IMR-90 (cell line): ENCODE results near the gene TEX14. TPM values are rescaled to one million over a fixed set of nuclear protein-coding genes. Genes with fewer than 3 reads are reported as not detected.

ENCODE experiments used
- ATAC-seq: fragments of 200-7000 bp; cut with Tn5 transposase; 2 replicates; pipeline ENCODE4 v1.9.1; 2020; ENCODE audit warnings: low read depth, mild to moderate bottlenecking, moderate library complexity
- BruUV-seq: library from RNA; stranded (reverse); fragments of 400-500 nt; replicated peaks from 2 replicates; lab custom pipeline; 2021; lab: Mats Ljungman, UMichigan
- CTCF ChIA-PET: fragments of 300-600 bp; formaldehyde crosslinking; extraction: SDS; loops from one replicate; lab custom pipeline; 2021; ENCODE audit warnings: antibody characterized with exemption; lab: Yijun Ruan, JAX
- POLR2A ChIA-PET: fragments of 300-600 bp; sonication (Branson Sonifier 250); formaldehyde crosslinking; loops from one replicate; lab custom pipeline; 2022; ENCODE audit warnings: antibody characterized with exemption; ENCODE audit not compliant: unreplicated experiment; lab: Charles Lee
- DNase-seq: peaks from one replicate; pipeline ENCODE4 v3.0.0; 2013
- H2AFZ ChIP-seq: replicated peaks from 2 replicates; pipeline ENCODE3; 2013; ENCODE audit warnings: low read length, mild to moderate bottlenecking; ENCODE audit not compliant: poor library complexity
- H2AK5ac ChIP-seq: 2 replicates; pipeline ENCODE4 v1.6.1; 2013; ENCODE audit warnings: low read depth, low read length, inconsistent platforms
- H2AK9ac ChIP-seq: replicated peaks from 2 replicates; pipeline ENCODE3; 2013; ENCODE audit warnings: mild to moderate bottlenecking, low read depth, low read length, moderate library complexity; ENCODE audit not compliant: poor library complexity
- H2BK120ac ChIP-seq: 2 replicates; pipeline ENCODE4 v1.6.1; 2013; ENCODE audit warnings: low read depth, low read length, inconsistent platforms
- H2BK15ac ChIP-seq: 3 replicates; pipeline ENCODE4 v1.6.1; 2013; ENCODE audit warnings: low read depth, low read length, inconsistent platforms
- H2BK20ac ChIP-seq: 2 replicates; pipeline ENCODE4 v1.6.1; 2013; ENCODE audit warnings: low read depth, mild to moderate bottlenecking, inconsistent platforms, low read length, moderate library complexity
- H2BK5ac ChIP-seq: 2 replicates; pipeline ENCODE4 v1.6.1; 2013; ENCODE audit warnings: mild to moderate bottlenecking, low read depth, low read length, inconsistent platforms; ENCODE audit not compliant: poor library complexity, severe bottlenecking
- H3K14ac ChIP-seq: replicated peaks from 2 replicates; pipeline ENCODE4 v1.6.1; 2013; ENCODE audit warnings: low read depth, low read length, inconsistent platforms
- H3K18ac ChIP-seq: 2 replicates; pipeline ENCODE4 v1.6.1; 2013; ENCODE audit warnings: low read depth, low read length, control low read depth
- H3K23ac ChIP-seq: 2 replicates; pipeline ENCODE4 v1.6.1; 2013; ENCODE audit warnings: low read depth, low read length, inconsistent platforms
- H3K27ac ChIP-seq: 2 replicates; pipeline ENCODE4 v1.5.1; 2013; ENCODE audit warnings: mild to moderate bottlenecking, control low read depth, low read length; ENCODE audit not compliant: insufficient read depth
- H3K27me3 ChIP-seq: 2 replicates; pipeline ENCODE4 v1.6.1; 2013; ENCODE audit warnings: low read length; ENCODE audit not compliant: control insufficient read depth, insufficient read depth
- H3K36me3 ChIP-seq: 2 replicates; pipeline ENCODE4 v1.6.1; 2013; ENCODE audit warnings: low read length, mixed read lengths; ENCODE audit not compliant: control insufficient read depth, insufficient read depth
- H3K4ac ChIP-seq: 2 replicates; pipeline ENCODE4 v1.6.1; 2013; ENCODE audit warnings: low read depth, low read length, inconsistent platforms
- H3K4me1 ChIP-seq: 2 replicates; pipeline ENCODE4 v1.6.1; 2013; ENCODE audit warnings: low read length, mixed read lengths; ENCODE audit not compliant: control insufficient read depth, insufficient read depth
- H3K4me2 ChIP-seq: 2 replicates; pipeline ENCODE4 v1.6.1; 2013; ENCODE audit warnings: low read depth, mild to moderate bottlenecking, control low read depth, low read length, moderate library complexity
- H3K4me3 ChIP-seq: 2 replicates; pipeline ENCODE4 v1.5.1; 2013; ENCODE audit warnings: low read depth, mild to moderate bottlenecking, control low read depth, low read length, moderate library complexity; ENCODE audit not compliant: insufficient read depth
- H3K56ac ChIP-seq: 2 replicates; pipeline ENCODE4 v1.6.1; 2013; ENCODE audit warnings: low read length, inconsistent platforms; ENCODE audit not compliant: insufficient read depth; ENCODE audit errors: extremely low read depth
- H3K79me1 ChIP-seq, 2 experiments: 2 replicates each; pipeline ENCODE4 v1.6.1; 2013; ENCODE audit warnings: low read length in 2 of 2, inconsistent platforms in 1 of 2, low read depth in 1 of 2
- H3K9ac ChIP-seq: 2 replicates; pipeline ENCODE4 v1.6.1; 2013; ENCODE audit warnings: low read depth, low read length, control low read depth
- H3K9me1 ChIP-seq: 2 replicates; pipeline ENCODE4 v1.6.1; 2013; ENCODE audit warnings: low read length, inconsistent platforms; ENCODE audit not compliant: insufficient read depth
- H3K9me3 ChIP-seq: 2 replicates; pipeline ENCODE4 v1.6.1; 2013; ENCODE audit warnings: low read length; ENCODE audit not compliant: control insufficient read depth, insufficient read depth
- H4K20me1 ChIP-seq: 2 replicates; pipeline ENCODE4 v1.6.1; 2013; ENCODE audit warnings: low read length, inconsistent platforms; ENCODE audit not compliant: insufficient read depth
- H4K5ac ChIP-seq: 2 replicates; pipeline ENCODE4 v1.6.1; 2013; ENCODE audit warnings: mild to moderate bottlenecking, low read depth, low read length, control low read depth
- H4K8ac ChIP-seq, 2 experiments: 2 replicates each; pipeline ENCODE4 v1.6.1; 2013; ENCODE audit warnings: low read depth in 2 of 2, low read length in 2 of 2, control low read depth in 1 of 2, inconsistent platforms in 1 of 2
- H4K91ac ChIP-seq: 2 replicates; pipeline ENCODE4 v1.6.1; 2013; ENCODE audit warnings: low read depth, low read length, inconsistent platforms; ENCODE audit not compliant: insufficient read depth
- CHD1 ChIP-seq: IDR thresholded peaks from 2 replicates; pipeline ENCODE4 v1.6.1; 2012; ENCODE audit warnings: low read depth, low read length, improper control_type of control experiment
- MXI1 ChIP-seq: IDR thresholded peaks from 2 replicates; pipeline ENCODE4 v1.6.1; 2012; ENCODE audit warnings: low read depth, mild to moderate bottlenecking, low read length, moderate library complexity, borderline replicate concordance
- NFE2L2 ChIP-seq: fragments of 150-350 bp; IDR thresholded peaks from 2 replicates; pipeline ENCODE4 v1.6.1; 2016; ENCODE audit warnings: low read depth, mild to moderate bottlenecking, low read length
- SMC3 ChIP-seq: fragments of 150-350 bp; IDR thresholded peaks from 2 replicates; pipeline ENCODE4 v1.6.1; 2016; ENCODE audit warnings: low read depth, mild to moderate bottlenecking, antibody characterized with exemption, low read length, moderate library complexity
- WGBS, 2 experiments: methylation state at CpG; one replicate each; pipeline versions ENCODE4 v1.1.5 to v1.1.7; 2013; ENCODE audit warnings: missing lambda C conversion rate in 2 of 2; ENCODE audit not compliant: insufficient read length in 1 of 2; ENCODE audit errors: extremely low coverage in 2 of 2; 5-methylcytosine and 5-hydroxymethylcytosine counted together
- dilution Hi-C: fragments of 300-500 bp; cut with HindIII; formaldehyde crosslinking; loops from one replicate; pipeline ENCODE4 v1.14.3; 2018; ENCODE audit warnings: low sequenced_read_pairs; ENCODE audit not compliant: unreplicated experiment
- in situ Hi-C: fragments of 300-500 bp; cut with MboI; formaldehyde crosslinking; loops from 3 replicates; pipeline ENCODE4 v1.14.3; 2019; ENCODE audit warnings: low sequenced_read_pairs, inconsistent platforms, mixed read lengths
- intact Hi-C: fragments of 100-400 bp; cut with micrococcal nuclease; formaldehyde crosslinking; loops from 2 replicates; pipeline ENCODE4 v1.10.0; 2022
- polyA plus RNA-seq, 3 experiments: library from polyadenylated mRNA; depleted of rRNA; stranded (reverse); fragments of >200 nt; gene quantifications; 2 replicates each; pipeline ENCODE4 v1.2.3, GENCODE V29; 2012; ENCODE audit warnings: low replicate concordance in 1 of 3
- total RNA-seq: library from RNA; depleted of rRNA; stranded (reverse); fragments of >200 nt; gene quantifications from 2 replicates; pipeline ENCODE4 v1.2.3, GENCODE V29; 2012
- TF ChIP-seq, protein P1 (sequence below): fragments of 150-350 bp; IDR thresholded peaks from 2 replicates; pipeline ENCODE4 v1.6.1; 2017; ENCODE audit warnings: mild to moderate bottlenecking, antibody characterized with exemption, low read length, low read depth

Gene TEX14
- total and polyA plus RNA-seq, 2 of the 4 experiments (the other 2 are of a cell fraction): not detected

DNA sequence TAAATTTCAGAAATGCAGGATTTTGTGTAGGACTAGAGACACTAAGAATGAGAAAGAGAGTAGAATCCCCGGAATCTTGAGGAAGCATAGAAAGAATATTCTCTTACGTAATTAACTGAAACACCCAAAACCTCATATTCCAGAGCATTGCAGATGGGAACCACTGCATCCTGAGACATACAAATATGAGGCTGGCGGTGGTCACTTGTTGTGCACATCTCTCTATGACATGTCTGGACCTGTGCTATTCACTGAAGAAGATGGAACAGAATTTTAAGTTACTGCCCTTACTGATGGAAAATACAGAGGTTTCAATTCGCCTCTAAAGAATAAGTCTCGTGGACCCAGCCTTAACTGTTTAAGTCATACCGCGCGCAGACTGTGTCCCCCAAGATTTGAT lies 1.4 kb upstream of the TEX14 start:
- H4K91ac ChIP-seq: no peak overlapping the region
- H4K5ac ChIP-seq: peak overlapping the region; percentile 75; the same call in 1 of the 2 replicates
- no peak overlapping the region for H2AFZ ChIP-seq
- H3K4ac ChIP-seq: peak overlapping the region; percentile 37
- no peaks in the 10 kb centered on the region for H3K27me3 ChIP-seq
- H3K9ac ChIP-seq: peak overlapping the region; percentile 65
- H4K20me1 ChIP-seq: no peaks in the 10 kb centered on the region
- H3K27ac ChIP-seq: no peak overlapping the region
- no peak overlapping the region for H2BK120ac ChIP-seq
- H3K14ac ChIP-seq: no peak overlapping the region; the same call in 1 of the 2 replicates
- H3K18ac ChIP-seq: no peak overlapping the region
- H2BK20ac ChIP-seq: no peak overlapping the region
- dilution Hi-C loops: no loop called here
- H2AK9ac ChIP-seq: no peak overlapping the region
- H3K4me2 ChIP-seq: peak overlapping the region; percentile 78
- peak overlapping the region; percentile 93; the same call in 1 of the 2 replicates for H3K4me3 ChIP-seq
- no peak for DNase-seq
- ATAC-seq: no peak
- no peak overlapping the region; the same call in 1 of the 2 replicates for H3K56ac ChIP-seq
- H2BK5ac ChIP-seq: peak overlapping the region; percentile 25
- WGBS, 2 experiments: 92% methylated on average over 2 of the region's 8 CpGs; no CpG with 5 or more reads in 1 of the 2 experiments
- peaks cover 3% of the 10 kb centered on the region for H3K4me1 ChIP-seq
- no peaks in the 10 kb centered on the region; the same call in 1 of the 2 replicates for H3K9me3 ChIP-seq
- H4K8ac ChIP-seq: peak overlapping the region; percentile 94 to 100; a peak in 3 of 4 replicates
- peaks cover 2% of the 10 kb centered on the region; the same call in 1 of the 2 replicates for H3K9me1 ChIP-seq
- H2AK5ac ChIP-seq: no peak overlapping the region
- TF ChIP-seq MXI1 (no peak), CHD1 (no peak), NFE2L2 (no peak), SMC3 (no peak)
- TF ChIP-seq, protein P1, sequence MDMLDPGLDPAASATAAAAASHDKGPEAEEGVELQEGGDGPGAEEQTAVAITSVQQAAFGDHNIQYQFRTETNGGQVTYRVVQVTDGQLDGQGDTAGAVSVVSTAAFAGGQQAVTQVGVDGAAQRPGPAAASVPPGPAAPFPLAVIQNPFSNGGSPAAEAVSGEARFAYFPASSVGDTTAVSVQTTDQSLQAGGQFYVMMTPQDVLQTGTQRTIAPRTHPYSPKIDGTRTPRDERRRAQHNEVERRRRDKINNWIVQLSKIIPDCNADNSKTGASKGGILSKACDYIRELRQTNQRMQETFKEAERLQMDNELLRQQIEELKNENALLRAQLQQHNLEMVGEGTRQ: no peak
- BruUV-seq: no TSS peak
- in situ Hi-C loops: no loop called here
- CTCF ChIA-PET: interaction anchor here (1.4 kb wide), 1 partner anchor 18 kb away, joined by 3 read pairs; no protein-coding TSS in a partner anchor
- intact Hi-C loops: loop anchor here (2.0 to 5.0 kb wide), 2 partner anchors 60 to 106 kb away; no protein-coding TSS in a partner anchor
- POLR2A ChIA-PET: no interaction called here
- H3K23ac ChIP-seq: peak overlapping the region; percentile 32; the same call in 1 of the 2 replicates
- H3K79me1 ChIP-seq: peaks cover 9 to 32% of the 10 kb centered on the region in 2 experiments
- H3K36me3 ChIP-seq: no peaks in the 10 kb centered on the region
- no peak overlapping the region for H2BK15ac ChIP-seq
